ENCODE measurements around the gene SEPHS1.
"Not testable (repeated sequence)": the region's sequence is repeated elsewhere in the genome, so short reads cannot be mapped to it uniquely, and the experiment has no call there.

The SEPHS1 gene

GRCh38 chr10:13291061-13291460 is 57.0 kb downstream of the SEPHS1 start:
- no peak for DNase-seq (ENCODE audit: low read depth, low spot score)

- DNase-seq (ENCODE audit: low read depth, low spot score): no peak
These were observed 64.0 kb downstream of the SEPHS1 start for GRCh38 chr10:13284050-13284449.

- not testable (repeated sequence) for DNase-seq (ENCODE audit: low read depth, low spot score)
These were observed 65.7 kb downstream of the SEPHS1 start for GRCh38 chr10:13282348-13282747.

- DNase-seq (ENCODE audit: low read depth, low spot score): no peak
These were observed 71.2 kb downstream of the SEPHS1 start for GRCh38 chr10:13276749-13277365.

- not testable (repeated sequence) for DNase-seq (ENCODE audit: low read depth, low spot score)
These were observed 71.9 kb downstream of the SEPHS1 start for GRCh38 chr10:13276146-13276545.

- no peak for DNase-seq (ENCODE audit: low read depth, low spot score)
These were observed 75.9 kb downstream of the SEPHS1 start for GRCh38 chr10:13272164-13272571.

GRCh38 chr10:13271552-13272163 is 76.4 kb downstream of the SEPHS1 start:
- DNase-seq (ENCODE audit: low read depth, low spot score): no peak

- no peak for DNase-seq (ENCODE audit: low read depth, low spot score)
These were observed 77.1 kb downstream of the SEPHS1 start for GRCh38 chr10:13270877-13271551.

GRCh38 chr10:13268841-13269240 is 79.3 kb downstream of the SEPHS1 start:
- no peak for DNase-seq (ENCODE audit: low read depth, low spot score)

GRCh38 chr10:13268310-13268709 is 79.8 kb downstream of the SEPHS1 start:
- no peak for DNase-seq (ENCODE audit: low read depth, low spot score)

Data from activated naive CD8-positive, alpha-beta T cell treated with anti-CD3 and anti-CD28 coated beads, Interleukin-2, amount 50 U/mL, for 16 hours (primary cell).